HK-2 (cell line): ENCODE results near the gene CWH43.
"Not testable (repeated sequence)": the region's sequence is repeated elsewhere in the genome, so short reads cannot be mapped to it uniquely, and the experiment has no call there.

Experiments used
- DNase-seq: peaks from one replicate; pipeline ENCODE4 v3.0.0-alpha.2; 2018; ENCODE audit not compliant: unreplicated experiment

CWH43 gene

GRCh38 chr4:48976041-48976440 lies 10.0 kb upstream of the CWH43 start:
- DNase-seq, result no peak

- no peak for DNase-seq
Measured at GRCh38 chr4:48979914-48980579, 6.0 kb upstream of the CWH43 start.

GRCh38 chr4:48984005-48984404 lies 2.1 kb upstream of the CWH43 start:
- not testable (repeated sequence) for DNase-seq

- DNase-seq, result no peak
Measured at GRCh38 chr4:48985602-48985975, 486 bp upstream of the CWH43 start.

- no peak for DNase-seq
Measured at GRCh38 chr4:48986654-48987164, 634 bp downstream of the CWH43 start.

GRCh38 chr4:48989461-48990203 lies 3.6 kb downstream of the CWH43 start:
- no peak for DNase-seq

- no peak for DNase-seq
Measured at GRCh38 chr4:48991357-48991756, 5.3 kb downstream of the CWH43 start.

GRCh38 chr4:48997962-48998361 lies 11.9 kb downstream of the CWH43 start:
- DNase-seq, result no peak

GRCh38 chr4:48998440-48998839 lies 12.4 kb downstream of the CWH43 start:
- DNase-seq, result no peak

GRCh38 chr4:49000806-49001205 lies 14.7 kb downstream of the CWH43 start:
- no peak for DNase-seq

GRCh38 chr4:49002931-49003330 lies 16.9 kb downstream of the CWH43 start:
- DNase-seq, result no peak

- DNase-seq, result no peak
Measured at GRCh38 chr4:49018718-49019295, 32.7 kb downstream of the CWH43 start.

GRCh38 chr4:49032440-49033161 lies 46.5 kb downstream of the CWH43 start:
- peak; percentile 26 for DNase-seq

- DNase-seq, result no peak
Measured at GRCh38 chr4:49036528-49036927, 50.5 kb downstream of the CWH43 start.

- no peak for DNase-seq
Measured at GRCh38 chr4:49044270-49044669, 58.2 kb downstream of the CWH43 start.

GRCh38 chr4:49058306-49058705 lies 72.2 kb downstream of the CWH43 start:
- no peak for DNase-seq

- no peak for DNase-seq
Measured at GRCh38 chr4:49063670-49064069, 77.6 kb downstream of the CWH43 start.

GRCh38 chr4:49072196-49072595 lies 86.1 kb downstream of the CWH43 start:
- DNase-seq, result not testable (repeated sequence)

GRCh38 chr4:49091883-49092282 lies 105.8 kb downstream of the CWH43 start:
- DNase-seq, result not testable (repeated sequence)

GRCh38 chr4:49092608-49093135 lies 106.6 kb downstream of the CWH43 start:
- not testable (repeated sequence) for DNase-seq

GRCh38 chr4:49096215-49096614 lies 110.1 kb downstream of the CWH43 start:
- DNase-seq, result not testable (repeated sequence)

GRCh38 chr4:49096627-49097026 lies 110.6 kb downstream of the CWH43 start:
- DNase-seq, result not testable (repeated sequence)
